GM19193 (cell line): ENCODE data around the gene SLC22A5.
A peak's percentile ranks its signal among the peaks of the same experiment; 100 is the strongest.

Experiments used
- POLR2A ChIP-seq: IDR thresholded peaks from 4 replicates; pipeline ENCODE4 v1.6.1; 2011; ENCODE audit not compliant: insufficient read depth, insufficient read length; ENCODE audit errors: extremely low read depth

The SLC22A5 gene

GRCh38 chr5:132413567-132413966 is 44.1 kb downstream of the SLC22A5 start:
- no peak for TF ChIP-seq POLR2A

GRCh38 chr5:132414634-132415378 is 45.3 kb downstream of the SLC22A5 start:
- no peak for TF ChIP-seq POLR2A

- TF ChIP-seq POLR2A, result no peak
Measured at GRCh38 chr5:132416306-132417009, 46.9 kb downstream of the SLC22A5 start.

- no peak for TF ChIP-seq POLR2A
Measured at GRCh38 chr5:132417010-132417439, 47.5 kb downstream of the SLC22A5 start.

- no peak for TF ChIP-seq POLR2A
Measured at GRCh38 chr5:132417461-132417860, 48.0 kb downstream of the SLC22A5 start.

- no peak for TF ChIP-seq POLR2A
Measured at GRCh38 chr5:132417889-132418485, 48.5 kb downstream of the SLC22A5 start.

GRCh38 chr5:132418881-132419280 is 49.4 kb downstream of the SLC22A5 start:
- TF ChIP-seq POLR2A, result no peak

- no peak for TF ChIP-seq POLR2A
Measured at GRCh38 chr5:132419502-132420468, 50.3 kb downstream of the SLC22A5 start.

GRCh38 chr5:132420706-132421272 is 51.3 kb downstream of the SLC22A5 start:
- peak; percentile 37 for TF ChIP-seq POLR2A

- TF ChIP-seq POLR2A, result no peak
Measured at GRCh38 chr5:132421462-132421861, 52.0 kb downstream of the SLC22A5 start.

GRCh38 chr5:132422720-132423437 is 53.4 kb downstream of the SLC22A5 start:
- TF ChIP-seq POLR2A, result no peak

GRCh38 chr5:132423438-132423898 is 54.0 kb downstream of the SLC22A5 start:
- no peak for TF ChIP-seq POLR2A

GRCh38 chr5:132424167-132424880 is 54.8 kb downstream of the SLC22A5 start:
- TF ChIP-seq POLR2A, result no peak
